ENCODE data around the gene MEF2C.

DNA sequence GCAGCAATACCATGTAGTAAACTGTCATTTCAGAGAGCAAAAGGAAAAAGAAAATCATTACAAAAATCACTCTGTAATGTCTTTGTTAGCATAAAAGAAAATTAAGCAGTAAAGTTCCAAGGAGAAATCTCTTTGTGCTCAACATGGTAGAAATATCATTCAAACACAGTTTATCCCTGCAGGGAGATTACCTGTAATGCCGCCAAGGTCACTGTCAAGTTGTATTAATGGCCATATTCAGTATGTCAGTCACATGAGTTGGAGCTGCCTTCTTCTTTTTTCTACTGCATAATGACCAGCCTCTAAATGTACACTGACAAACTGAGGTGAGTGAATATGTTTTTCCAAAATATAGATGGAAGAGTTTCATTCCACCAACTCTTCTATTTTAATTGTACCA, 36.5 kb downstream of the MEF2C start:
- TF ChIP-seq, protein P1, sequence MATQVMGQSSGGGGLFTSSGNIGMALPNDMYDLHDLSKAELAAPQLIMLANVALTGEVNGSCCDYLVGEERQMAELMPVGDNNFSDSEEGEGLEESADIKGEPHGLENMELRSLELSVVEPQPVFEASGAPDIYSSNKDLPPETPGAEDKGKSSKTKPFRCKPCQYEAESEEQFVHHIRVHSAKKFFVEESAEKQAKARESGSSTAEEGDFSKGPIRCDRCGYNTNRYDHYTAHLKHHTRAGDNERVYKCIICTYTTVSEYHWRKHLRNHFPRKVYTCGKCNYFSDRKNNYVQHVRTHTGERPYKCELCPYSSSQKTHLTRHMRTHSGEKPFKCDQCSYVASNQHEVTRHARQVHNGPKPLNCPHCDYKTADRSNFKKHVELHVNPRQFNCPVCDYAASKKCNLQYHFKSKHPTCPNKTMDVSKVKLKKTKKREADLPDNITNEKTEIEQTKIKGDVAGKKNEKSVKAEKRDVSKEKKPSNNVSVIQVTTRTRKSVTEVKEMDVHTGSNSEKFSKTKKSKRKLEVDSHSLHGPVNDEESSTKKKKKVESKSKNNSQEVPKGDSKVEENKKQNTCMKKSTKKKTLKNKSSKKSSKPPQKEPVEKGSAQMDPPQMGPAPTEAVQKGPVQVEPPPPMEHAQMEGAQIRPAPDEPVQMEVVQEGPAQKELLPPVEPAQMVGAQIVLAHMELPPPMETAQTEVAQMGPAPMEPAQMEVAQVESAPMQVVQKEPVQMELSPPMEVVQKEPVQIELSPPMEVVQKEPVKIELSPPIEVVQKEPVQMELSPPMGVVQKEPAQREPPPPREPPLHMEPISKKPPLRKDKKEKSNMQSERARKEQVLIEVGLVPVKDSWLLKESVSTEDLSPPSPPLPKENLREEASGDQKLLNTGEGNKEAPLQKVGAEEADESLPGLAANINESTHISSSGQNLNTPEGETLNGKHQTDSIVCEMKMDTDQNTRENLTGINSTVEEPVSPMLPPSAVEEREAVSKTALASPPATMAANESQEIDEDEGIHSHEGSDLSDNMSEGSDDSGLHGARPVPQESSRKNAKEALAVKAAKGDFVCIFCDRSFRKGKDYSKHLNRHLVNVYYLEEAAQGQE (IDR thresholded peaks at IDR 0.05; ENCODE audit: low read depth): no peak
- TF ChIP-seq, protein P2, sequence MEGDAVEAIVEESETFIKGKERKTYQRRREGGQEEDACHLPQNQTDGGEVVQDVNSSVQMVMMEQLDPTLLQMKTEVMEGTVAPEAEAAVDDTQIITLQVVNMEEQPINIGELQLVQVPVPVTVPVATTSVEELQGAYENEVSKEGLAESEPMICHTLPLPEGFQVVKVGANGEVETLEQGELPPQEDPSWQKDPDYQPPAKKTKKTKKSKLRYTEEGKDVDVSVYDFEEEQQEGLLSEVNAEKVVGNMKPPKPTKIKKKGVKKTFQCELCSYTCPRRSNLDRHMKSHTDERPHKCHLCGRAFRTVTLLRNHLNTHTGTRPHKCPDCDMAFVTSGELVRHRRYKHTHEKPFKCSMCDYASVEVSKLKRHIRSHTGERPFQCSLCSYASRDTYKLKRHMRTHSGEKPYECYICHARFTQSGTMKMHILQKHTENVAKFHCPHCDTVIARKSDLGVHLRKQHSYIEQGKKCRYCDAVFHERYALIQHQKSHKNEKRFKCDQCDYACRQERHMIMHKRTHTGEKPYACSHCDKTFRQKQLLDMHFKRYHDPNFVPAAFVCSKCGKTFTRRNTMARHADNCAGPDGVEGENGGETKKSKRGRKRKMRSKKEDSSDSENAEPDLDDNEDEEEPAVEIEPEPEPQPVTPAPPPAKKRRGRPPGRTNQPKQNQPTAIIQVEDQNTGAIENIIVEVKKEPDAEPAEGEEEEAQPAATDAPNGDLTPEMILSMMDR (IDR thresholded peaks at IDR 0.05 in 2 of 3, conservative IDR thresholded peaks at IDR 0.05 in 1 of 3; ENCODE audit: borderline replicate concordance in 1 of 3, insufficient read depth in 1 of 3, low read depth in 2 of 3, low read length in 2 of 3): no peak
